Esophagus mucosa (tissue), 1 donor: ENCODE results near the gene MPP3. TPM values are rescaled to one million over a fixed set of nuclear protein-coding genes. Genes with fewer than 3 reads are reported as not detected.
"Not testable (repeated sequence)": the region's sequence is repeated elsewhere in the genome, so short reads cannot be mapped to it uniquely, and the experiment has no call there.

Experiments
- ATAC-seq: fragments of 200-7000 bp; cut with Tn5 transposase; one replicate; pipeline ENCODE4 v1.9.1; 2020
- total RNA-seq: library from RNA; stranded (reverse); gene quantifications from one replicate; pipeline ENCODE4 v1.2.4, GENCODE V29; 2023
- donor health status: DM: yes; HTN: yes; CAD: no.

The MPP3 gene
- total RNA-seq, 1 donor from 2014 or later = 2.8 TPM

GRCh38 chr17:43860927-43861622 lies 28.1 kb upstream of the MPP3 start:
- ATAC-seq = no peak

GRCh38 chr17:43860077-43860725 lies 27.3 kb upstream of the MPP3 start:
- peak; percentile 35 for ATAC-seq

- ATAC-seq = no peak
Measured at GRCh38 chr17:43857957-43858600, 25.1 kb upstream of the MPP3 start.

- no peak for ATAC-seq
Measured at GRCh38 chr17:43857141-43857540, 24.2 kb upstream of the MPP3 start.

DNA sequence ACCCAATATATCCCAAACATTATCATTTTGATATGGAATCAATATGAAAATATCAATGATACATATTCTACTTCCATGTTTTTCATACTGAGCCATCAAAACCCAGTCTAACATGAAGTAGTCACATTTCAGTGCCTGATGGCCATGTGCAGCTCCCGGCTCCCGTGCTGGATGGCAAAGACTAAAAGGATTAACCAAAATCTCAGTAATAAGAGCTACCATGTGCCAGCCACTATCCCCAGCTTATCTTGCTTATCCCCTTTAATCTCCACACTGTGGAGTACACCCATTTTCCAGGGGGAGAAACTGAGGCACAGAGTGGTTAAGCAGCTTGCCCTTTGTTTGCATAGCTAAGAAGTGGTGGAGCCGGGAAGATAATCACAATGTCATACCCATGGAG lies 23.2 kb upstream of the MPP3 start:
- no peak for ATAC-seq

DNA sequence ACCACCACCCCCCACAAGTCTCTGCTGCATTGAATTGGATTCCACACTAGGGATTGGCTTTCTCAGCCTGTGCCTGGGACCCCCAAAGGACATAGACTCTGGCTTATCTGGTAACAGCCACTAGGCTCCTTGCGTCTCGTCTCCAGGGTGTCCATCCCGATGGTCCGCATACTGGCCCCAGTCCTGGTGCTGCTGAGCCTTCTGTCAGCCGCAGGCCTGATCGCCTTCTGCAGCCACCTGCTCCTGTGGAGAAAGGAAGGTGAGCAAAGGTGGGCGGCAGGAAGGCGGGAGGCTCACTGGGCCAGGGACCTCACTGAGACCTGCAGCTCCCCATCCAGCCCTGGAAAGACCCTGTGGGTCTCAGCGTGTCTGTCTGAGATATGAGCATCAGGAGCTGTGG lies 22.1 kb upstream of the MPP3 start:
- no peak for ATAC-seq

- ATAC-seq = no peak
Measured at GRCh38 chr17:43854498-43854897, 21.6 kb upstream of the MPP3 start.

DNA sequence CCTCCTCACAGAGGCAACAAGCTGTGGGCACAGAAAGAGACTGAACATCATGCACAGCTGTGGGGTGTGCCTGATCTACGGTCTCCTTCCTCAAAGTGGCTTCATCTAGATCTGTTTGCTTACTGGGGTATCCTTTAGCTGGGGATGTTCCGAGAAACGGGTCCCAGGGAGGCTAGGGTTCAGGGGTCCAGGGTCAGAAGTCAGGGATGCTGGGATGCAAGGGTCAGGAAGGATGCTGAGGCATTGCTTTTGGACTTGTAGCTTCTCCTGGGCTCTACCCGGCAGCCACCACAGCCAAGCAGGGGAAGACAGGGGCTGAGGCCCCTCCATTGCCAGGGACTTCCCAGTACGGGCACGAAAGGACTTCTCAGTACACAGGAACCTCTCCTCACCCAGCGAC lies 20.6 kb upstream of the MPP3 start:
- ATAC-seq = no peak

- no peak for ATAC-seq
Measured at GRCh38 chr17:43852571-43852970, 19.6 kb upstream of the MPP3 start.

GRCh38 chr17:43849116-43849515 lies 16.2 kb upstream of the MPP3 start:
- ATAC-seq = no peak

GRCh38 chr17:43848601-43849000 lies 15.7 kb upstream of the MPP3 start:
- ATAC-seq = no peak

- ATAC-seq = no peak
Measured at GRCh38 chr17:43846963-43847371, 14.0 kb upstream of the MPP3 start, which contains the start of gene CD300LG. Gene CD300LG (plus strand): TSS chr17:43847176. CDS start chr17:43847217, 41 bp downstream.

DNA sequence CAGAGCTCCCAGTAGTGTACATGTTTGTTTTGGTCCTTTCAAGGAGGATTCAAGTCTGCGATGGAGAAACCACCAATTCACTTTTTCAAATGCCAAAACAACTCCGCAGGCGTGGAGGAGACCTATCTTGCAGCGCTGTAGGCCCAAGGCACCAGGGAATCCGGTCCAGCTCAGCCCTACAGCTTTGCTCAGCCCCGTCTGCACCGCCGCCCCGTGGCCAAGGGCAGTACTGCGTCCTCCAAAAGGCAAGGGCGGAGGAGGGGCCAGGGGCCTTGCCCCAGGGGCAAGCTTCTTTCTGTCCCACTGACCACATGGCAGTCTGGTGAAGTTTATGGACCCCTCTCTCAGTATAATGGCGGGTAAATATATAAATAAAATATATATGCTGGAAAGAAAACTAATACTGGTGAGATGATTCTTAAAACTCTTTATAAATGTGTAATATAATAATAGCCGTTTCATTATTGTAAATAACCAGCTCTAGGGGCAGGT lies 13.3 kb upstream of the MPP3 start:
- ATAC-seq = peak; percentile 95

DNA sequence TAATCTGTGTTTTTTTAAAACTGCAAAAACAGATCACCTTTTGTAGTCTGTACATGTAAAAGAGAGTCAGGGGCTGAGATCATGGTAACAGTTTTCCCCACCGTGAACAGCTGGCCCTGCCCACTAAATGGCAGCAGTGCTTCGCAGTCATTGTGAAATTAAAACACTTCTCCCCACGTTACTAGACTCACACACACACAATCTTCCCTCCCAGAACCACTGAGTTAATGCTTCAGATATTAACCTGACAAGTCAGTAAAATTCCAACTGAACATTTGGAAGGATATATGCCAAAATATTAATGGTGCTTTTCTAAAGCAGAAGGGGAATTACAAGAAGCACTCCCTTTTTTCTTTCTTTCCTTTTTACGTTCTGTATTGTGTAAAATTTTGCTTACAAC lies 12.8 kb upstream of the MPP3 start:
- no peak for ATAC-seq

DNA sequence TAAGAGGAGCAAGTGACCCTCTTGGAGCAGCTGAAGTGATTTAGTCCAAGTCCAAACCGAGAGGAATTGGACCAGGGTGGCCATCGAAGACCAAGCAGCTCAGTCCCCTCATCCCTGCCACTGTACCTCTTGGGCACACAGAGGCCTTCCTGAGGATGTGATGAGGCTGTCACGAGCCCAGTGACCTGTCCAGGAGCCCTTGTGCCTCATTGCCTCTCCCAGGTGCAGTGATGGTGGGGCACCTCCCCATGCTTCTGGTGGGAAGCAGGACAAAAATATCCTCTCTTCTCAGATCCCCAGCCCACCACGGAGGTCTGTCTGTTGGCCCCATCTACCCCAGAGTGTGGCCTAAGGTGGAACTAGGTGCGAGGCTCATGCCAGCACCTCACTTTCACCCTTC lies 11.3 kb upstream of the MPP3 start:
- ATAC-seq = no peak

DNA sequence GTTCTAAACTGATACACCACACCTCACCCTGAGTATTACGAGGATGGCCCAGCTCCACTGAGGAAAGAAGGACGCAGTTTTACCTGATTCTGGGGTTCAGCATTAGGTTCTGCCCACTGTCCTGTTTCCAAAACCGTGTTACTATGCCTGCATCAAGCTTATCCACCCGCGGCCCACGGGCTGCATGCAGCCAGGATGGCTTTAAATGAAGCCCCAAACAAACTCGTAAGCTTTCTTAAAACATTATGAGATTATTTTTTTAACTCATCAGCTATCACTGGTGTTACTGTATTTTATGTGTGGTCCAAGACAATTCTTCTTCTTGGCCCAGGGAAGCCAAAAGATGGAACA lies 10.0 kb upstream of the MPP3 start:
- ATAC-seq = no peak

DNA sequence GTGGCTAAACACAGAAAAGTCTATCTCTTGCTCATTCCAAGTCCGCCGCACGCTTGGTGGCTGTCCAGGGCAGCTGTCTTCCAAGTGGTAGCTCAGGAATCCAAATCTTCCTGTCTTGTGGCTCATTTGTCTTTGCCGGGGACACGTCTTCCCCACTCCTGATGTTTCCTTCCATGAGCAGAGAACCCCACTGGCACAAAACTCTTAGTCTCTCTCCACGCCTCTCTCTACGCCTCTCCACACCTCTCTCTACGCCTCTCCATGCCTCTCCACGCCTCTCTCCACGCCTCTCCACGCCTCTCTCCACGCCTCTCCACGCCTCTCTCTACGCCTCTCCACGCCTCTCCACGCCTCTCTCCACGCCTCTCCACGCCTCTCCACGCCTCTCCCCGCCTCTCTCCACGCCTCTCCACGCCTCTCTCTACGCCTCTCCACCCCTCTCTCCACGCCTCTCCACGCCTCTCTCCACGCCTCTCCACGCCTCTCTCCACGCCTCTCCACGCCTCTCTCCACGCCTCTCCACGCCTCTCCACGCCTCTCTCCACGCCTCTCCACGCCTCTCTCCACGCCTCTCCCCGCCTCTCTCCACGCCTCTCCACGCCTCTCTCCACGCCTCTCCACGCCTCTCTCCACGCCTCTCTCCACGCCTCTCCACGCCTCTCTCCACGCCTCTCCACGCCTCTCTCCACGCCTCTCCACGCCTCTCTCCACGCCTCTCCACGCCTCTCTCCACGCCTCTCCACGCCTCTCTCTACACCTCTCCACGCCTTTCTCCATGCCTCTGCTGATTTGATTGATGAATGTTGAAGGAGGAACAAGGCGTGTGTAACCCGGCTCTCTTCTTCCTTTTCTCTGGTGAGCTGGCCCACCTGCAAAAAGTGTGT lies 9.4 kb upstream of the MPP3 start:
- ATAC-seq = not testable (repeated sequence)

- ATAC-seq = no peak
Measured at GRCh38 chr17:43841282-43841681, 8.3 kb upstream of the MPP3 start.

GRCh38 chr17:43840814-43841213 lies 7.9 kb upstream of the MPP3 start:
- no peak for ATAC-seq

- ATAC-seq = peak; percentile 88
Measured at GRCh38 chr17:43839670-43840108, 6.7 kb upstream of the MPP3 start.

GRCh38 chr17:43834106-43834505 lies 1.2 kb upstream of the MPP3 start:
- ATAC-seq = no peak

GRCh38 chr17:43832168-43832975 lies 574 bp downstream of the MPP3 start:
- ATAC-seq = peak; percentile 72
